Gastrocnemius medialis (tissue), 4 donors: ENCODE data around the gene RAD9A. TPM values are rescaled to one million over a fixed set of nuclear protein-coding genes. Genes with fewer than 3 reads are reported as not detected.

Experiments
- ATAC-seq, 2 donors: fragments of 150-250 bp; one replicate each; pipeline ENCODE4 v1.9.1; 2016
- DNase-seq, 2 donors: peaks; one replicate each; pipeline ENCODE4 v3.0.0-alpha.2; 2019
- H3K27ac ChIP-seq, 4 donors: fragments of 200-600 bp; sonication (generic); 1 replicate in 1 of 4; 2 replicates in 3 of 4; pipeline ENCODE4 v1.5.1; 2016 to 2018; ENCODE audit warnings: mild to moderate bottlenecking in 2 of 4, moderate library complexity in 1 of 4
- H3K27me3 ChIP-seq, 3 donors: fragments of 200-600 bp; sonication (generic) in 2 of 3; 1 replicate in 1 of 3; 2 replicates in 2 of 3; pipeline versions ENCODE4 v1.5.1 to v1.6.0; 2016 to 2019; ENCODE audit warnings: mild to moderate bottlenecking in 1 of 3, moderate library complexity in 1 of 3
- H3K36me3 ChIP-seq, 2 donors: fragments of 200-600 bp; sonication (generic) in 1 of 2; one replicate each; pipeline ENCODE4 v1.5.1; 2017 to 2018
- H3K4me1 ChIP-seq, 2 donors: fragments of 200-600 bp; sonication (generic) in 1 of 2; one replicate each; pipeline ENCODE4 v1.5.1; 2016 to 2017; ENCODE audit warnings: mild to moderate bottlenecking in 2 of 2
- H3K4me3 ChIP-seq, 4 donors: fragments of 200-600 bp; sonication (generic) in 3 of 4; 1 replicate in 1 of 4; 2 replicates in 3 of 4; pipeline ENCODE4 v1.5.1; 2016 to 2019; ENCODE audit warnings: mild to moderate bottlenecking in 2 of 4
- H3K9me3 ChIP-seq, 3 donors: fragments of 200-600 bp; sonication (generic) in 2 of 3; 1 replicate in 1 of 3; 2 replicates in 2 of 3; pipeline ENCODE4 v1.5.1; 2016 to 2019
- CTCF ChIP-seq, 5 experiments: fragments of 450-650 bp in 3 of 5; fragments of 200-600 bp in 2 of 5; sonication (generic) in 2 of 5; IDR thresholded peaks in 4 of 5; conservative IDR thresholded peaks in 1 of 5; 1 replicate in 4 of 5; 2 replicates in 1 of 5; pipeline ENCODE4 v1.5.1; 2016 to 2019; ENCODE audit warnings: antibody characterized with exemption in 5 of 5, mild to moderate bottlenecking in 3 of 5, moderate library complexity in 3 of 5
- POLR2A ChIP-seq, 2 donors: fragments of 450-650 bp; IDR thresholded peaks; one replicate each; pipeline ENCODE4 v1.6.1; 2017; ENCODE audit warnings: antibody characterized with exemption in 2 of 2, mild to moderate bottlenecking in 2 of 2, moderate library complexity in 2 of 2
- in situ Hi-C, 4 donors: fragments of 200-750 bp; cut with MboI; loops; one replicate each; pipeline versions ENCODE4 v1.15.0 to v1.8.0; 2017; ENCODE audit warnings: low sequenced_read_pairs in 4 of 4
- intact Hi-C: fragments of 100-400 bp; cut with DNase I; formaldehyde crosslinking; loops from one replicate; pipeline ENCODE4 v1.15.1; 2023; ENCODE audit warnings: low total_unique reads
- total RNA-seq, 4 donors: library from RNA; depleted of rRNA; stranded (reverse); fragments of >200 nt; gene quantifications; one replicate each; pipeline versions ENCODE4 v1.1.0 to v1.2.3, GENCODE V29; 2016

The RAD9A gene
- total RNA-seq, 4 donors from 2014 or later, result 5.2 to 14.7 (median 7.7) TPM

DNA sequence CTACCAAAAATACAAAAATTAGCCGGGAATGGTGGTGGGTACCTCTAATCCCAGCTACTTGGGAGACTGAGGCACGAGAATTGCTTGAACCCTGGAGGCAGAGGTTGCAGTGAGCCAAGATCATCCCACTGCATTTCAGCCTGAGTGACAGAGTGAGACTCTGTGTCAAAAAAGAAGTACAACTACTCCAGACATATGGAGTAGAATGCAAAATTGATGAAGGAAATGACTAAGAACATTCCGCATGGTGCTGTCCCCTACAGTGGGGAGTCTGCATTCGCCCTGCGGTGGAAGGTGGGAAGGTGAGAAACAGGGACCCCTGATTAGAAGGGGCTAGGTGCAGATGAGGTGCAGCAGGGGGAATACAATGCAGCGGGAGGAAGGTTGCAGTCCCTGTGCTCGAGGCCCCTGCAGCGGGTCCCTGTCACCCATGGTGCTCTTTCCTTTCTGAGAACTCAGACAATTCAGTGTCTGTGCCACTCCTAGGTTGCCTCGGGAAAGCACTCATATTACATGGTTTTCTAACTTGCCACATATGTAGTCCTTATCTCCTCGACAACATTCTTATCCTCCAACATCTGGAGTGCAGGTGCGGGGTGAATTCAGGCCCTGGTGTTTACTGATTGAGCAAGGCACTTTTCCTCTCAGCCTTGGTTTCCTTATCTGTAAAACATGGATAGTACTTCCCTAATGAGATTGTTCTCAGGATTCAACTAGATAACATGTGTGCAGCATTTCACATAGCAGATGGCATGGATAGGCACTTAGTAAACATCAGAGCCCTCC is 43.6 kb upstream of the RAD9A start:
- no peak for ATAC-seq
- no peak overlapping the region for H3K27ac ChIP-seq
- no peak for DNase-seq
- no peaks in the 10 kb centered on the region for H3K27me3 ChIP-seq
- H3K4me3 ChIP-seq, result no peak overlapping the region
- peaks cover 0 to 5% of the 10 kb centered on the region in 2 donors for H3K36me3 ChIP-seq
- intact Hi-C loops, result no loop called here
- no peaks in the 10 kb centered on the region for H3K9me3 ChIP-seq
- in situ Hi-C loops, result no loop called here
- H3K4me1 ChIP-seq, result peaks cover 15 to 17% of the 10 kb centered on the region in 2 donors
- no peak for TF ChIP-seq CTCF (IDR thresholded peaks at IDR 0.05 in 4 of 5, conservative IDR thresholded peaks at IDR 0.05 in 1 of 5)
- no peak for TF ChIP-seq POLR2A (IDR thresholded peaks at IDR 0.05)

- intact Hi-C loops (no loop called here), in situ Hi-C loops (no loop called here)
- H3K27ac ChIP-seq, result no peak overlapping the region
- ATAC-seq (no peak), DNase-seq (no peak)
- no peak overlapping the region for H3K4me3 ChIP-seq
- TF ChIP-seq POLR2A (IDR thresholded peaks at IDR 0.05), result no peak
- TF ChIP-seq CTCF (IDR thresholded peaks at IDR 0.05 in 4 of 5, conservative IDR thresholded peaks at IDR 0.05 in 1 of 5), result no peak
- no peaks in the 10 kb centered on the region for H3K9me3 ChIP-seq
- peaks cover 0 to 5% of the 10 kb centered on the region in 2 donors for H3K36me3 ChIP-seq
- H3K4me1 ChIP-seq, result peaks cover 18 to 20% of the 10 kb centered on the region in 2 donors
- no peaks in the 10 kb centered on the region for H3K27me3 ChIP-seq
Observed at GRCh38 chr11:67349036-67349435, 42.8 kb upstream of the RAD9A start.

DNA sequence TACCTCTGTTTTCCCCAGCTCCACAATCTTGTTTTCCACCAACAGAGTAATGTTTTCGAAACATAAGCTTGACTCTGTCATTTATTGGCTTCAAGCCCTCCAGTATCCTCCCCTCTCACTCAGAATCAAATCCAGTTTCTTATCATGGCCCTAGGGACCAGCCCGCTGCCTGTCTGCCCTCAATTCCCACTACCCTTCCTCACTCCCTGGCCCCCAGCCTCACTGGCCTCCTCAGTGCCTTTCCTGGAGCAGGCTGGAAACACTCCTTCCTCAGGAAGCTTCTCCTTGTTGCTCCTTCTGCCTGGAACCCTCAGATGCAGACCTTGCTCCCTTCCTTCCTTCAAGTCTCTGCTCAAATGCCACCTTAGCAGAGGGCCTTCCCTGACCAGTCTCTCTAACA is 42.3 kb upstream of the RAD9A start:
- H3K4me3 ChIP-seq, result no peak overlapping the region
- no peaks in the 10 kb centered on the region for H3K9me3 ChIP-seq
- H3K27me3 ChIP-seq, result no peaks in the 10 kb centered on the region
- H3K4me1 ChIP-seq, result peaks cover 22 to 24% of the 10 kb centered on the region in 2 donors
- TF ChIP-seq POLR2A (IDR thresholded peaks at IDR 0.05), result no peak
- TF ChIP-seq CTCF (IDR thresholded peaks at IDR 0.05 in 4 of 5, conservative IDR thresholded peaks at IDR 0.05 in 1 of 5), result no peak
- ATAC-seq (no peak), DNase-seq (no peak)
- in situ Hi-C loops, result no loop called here
- no peak overlapping the region for H3K27ac ChIP-seq
- peaks cover 0 to 5% of the 10 kb centered on the region in 2 donors for H3K36me3 ChIP-seq
- intact Hi-C loops, result no loop called here

GRCh38 chr11:67349928-67350465 is 41.8 kb upstream of the RAD9A start:
- intact Hi-C loops (no loop called here), in situ Hi-C loops (loop anchor here in 3 of 4 donors (5.0 kb wide), 1 partner anchor 37 kb away; no protein-coding TSS in a partner anchor)
- DNase-seq (no peak), ATAC-seq (no peak)
- Histone ChIP-seq H3K9me3 (no peaks in the 10 kb centered on the region), H3K27ac (no peak overlapping the region), H3K4me3 (no peak overlapping the region), H3K36me3 (peaks cover 0 to 5% of the 10 kb centered on the region in 2 donors), H3K27me3 (no peaks in the 10 kb centered on the region), H3K4me1 (peaks cover 27 to 30% of the 10 kb centered on the region in 2 donors)
- TF ChIP-seq CTCF (IDR thresholded peaks at IDR 0.05 in 4 of 5, conservative IDR thresholded peaks at IDR 0.05 in 1 of 5), result no peak
- TF ChIP-seq POLR2A (IDR thresholded peaks at IDR 0.05), result no peak
